Osteoblast (primary cell): Measurements from ENCODE around the gene FBXO7. TPM values are rescaled to one million over a fixed set of nuclear protein-coding genes. Genes with fewer than 3 reads are reported as not detected.

Experiments used
- DNase-seq: peaks from one replicate; pipeline ENCODE4 v3.0.0; 2011; ENCODE audit warnings: low spot score, mixed read lengths; ENCODE audit not compliant: insufficient read length; ENCODE audit errors: missing footprints
- H2AFZ ChIP-seq: 2 replicates; pipeline ENCODE4 v1.6.0; 2011; ENCODE audit warnings: mild to moderate bottlenecking, low read length
- H3K27ac ChIP-seq: 2 replicates; pipeline ENCODE4 v1.5.1; 2011; ENCODE audit warnings: mild to moderate bottlenecking, low read depth, low read length, moderate library complexity
- H3K27me3 ChIP-seq: 2 replicates; pipeline ENCODE4 v1.6.0; 2012; ENCODE audit warnings: mild to moderate bottlenecking, control low read depth, inconsistent platforms, low read length, moderate library complexity; ENCODE audit not compliant: insufficient read depth
- H3K36me3 ChIP-seq: 2 replicates; pipeline ENCODE4 v1.5.1; 2011; ENCODE audit warnings: mild to moderate bottlenecking, low read length, control low read depth, moderate library complexity; ENCODE audit not compliant: insufficient read depth
- H3K4me1 ChIP-seq: 2 replicates; pipeline ENCODE4 v1.5.1; 2011; ENCODE audit warnings: mild to moderate bottlenecking, low read length, control low read depth, moderate library complexity; ENCODE audit not compliant: insufficient read depth
- H3K4me2 ChIP-seq: 2 replicates; pipeline ENCODE4 v1.6.0; 2011; ENCODE audit warnings: mild to moderate bottlenecking, low read length; ENCODE audit not compliant: insufficient read depth
- H3K4me3 ChIP-seq: fragments of 200-600 bp; sonication (generic); 3 replicates; pipeline ENCODE4 v1.5.1; 2012; ENCODE audit warnings: mild to moderate bottlenecking, low read length, inconsistent platforms; ENCODE audit not compliant: insufficient read depth
- H3K79me2 ChIP-seq: 2 replicates; pipeline ENCODE4 v1.6.0; 2012; ENCODE audit warnings: mild to moderate bottlenecking, low read length, control low read depth, inconsistent platforms; ENCODE audit not compliant: insufficient read depth
- H3K9me3 ChIP-seq: 2 replicates; pipeline ENCODE4 v1.5.1; 2011; ENCODE audit warnings: low read depth, low read length, control low read depth
- H4K20me1 ChIP-seq: 2 replicates; pipeline ENCODE4 v1.6.0; 2012; ENCODE audit warnings: mild to moderate bottlenecking, low read length, control low read depth; ENCODE audit not compliant: insufficient read depth
- CTCF ChIP-seq: IDR thresholded peaks from 2 replicates; pipeline ENCODE4 v1.5.1; 2011; ENCODE audit warnings: mild to moderate bottlenecking, low read depth, low read length, moderate library complexity; ENCODE audit errors: extremely low read depth
- total RNA-seq: library from RNA; depleted of rRNA; stranded (reverse); fragments of >200 nt; gene quantifications from 2 replicates; pipeline ENCODE4 v1.2.3, GENCODE V29; 2012

The FBXO7 gene
- total RNA-seq, 1 donor = 80.0 TPM

DNA sequence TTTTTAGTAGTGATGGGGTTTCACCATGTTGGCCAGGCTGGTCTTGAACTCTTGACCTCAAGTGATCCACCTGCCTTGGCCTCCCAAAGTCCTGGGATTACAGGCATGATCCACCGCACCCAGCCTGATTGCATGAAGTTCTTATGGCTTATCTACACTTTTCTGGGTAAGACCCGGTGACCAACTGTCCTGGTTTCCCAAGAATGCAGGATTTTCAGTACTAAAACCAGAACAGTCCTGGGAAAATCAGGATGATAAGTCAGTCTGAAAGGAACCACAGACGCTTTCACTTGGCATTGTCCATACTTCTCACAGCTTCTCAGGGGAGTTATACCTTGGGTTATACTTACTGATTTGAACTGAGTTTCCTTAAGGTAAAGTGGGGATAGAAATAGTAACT lies 8.9 kb upstream of the FBXO7 start:
- DNase-seq = no peak
- no peaks in the 10 kb centered on the region for H4K20me1 ChIP-seq
- H3K4me3 ChIP-seq = no peak overlapping the region
- no peaks in the 10 kb centered on the region for H3K36me3 ChIP-seq
- H3K79me2 ChIP-seq = no peaks in the 10 kb centered on the region
- H3K27me3 ChIP-seq = peaks cover 28% of the 10 kb centered on the region
- TF ChIP-seq CTCF = no peak
- H3K9me3 ChIP-seq = no peaks in the 10 kb centered on the region
- H2AFZ ChIP-seq = no peak overlapping the region
- H3K4me1 ChIP-seq = peaks cover 9% of the 10 kb centered on the region
- no peak overlapping the region for H3K27ac ChIP-seq
- no peak overlapping the region for H3K4me2 ChIP-seq

GRCh38 chr22:32466496-32466895 lies 8.1 kb upstream of the FBXO7 start:
- no peak for TF ChIP-seq CTCF
- no peak overlapping the region for H3K27ac ChIP-seq
- no peaks in the 10 kb centered on the region for H3K9me3 ChIP-seq
- H3K4me3 ChIP-seq = no peak overlapping the region
- no peaks in the 10 kb centered on the region for H4K20me1 ChIP-seq
- no peak for DNase-seq
- peaks cover 9% of the 10 kb centered on the region for H3K4me1 ChIP-seq
- no peaks in the 10 kb centered on the region for H3K36me3 ChIP-seq
- no peak overlapping the region for H3K4me2 ChIP-seq
- H3K27me3 ChIP-seq = peaks cover 28% of the 10 kb centered on the region
- no peak overlapping the region for H2AFZ ChIP-seq
- H3K79me2 ChIP-seq = no peaks in the 10 kb centered on the region

DNA sequence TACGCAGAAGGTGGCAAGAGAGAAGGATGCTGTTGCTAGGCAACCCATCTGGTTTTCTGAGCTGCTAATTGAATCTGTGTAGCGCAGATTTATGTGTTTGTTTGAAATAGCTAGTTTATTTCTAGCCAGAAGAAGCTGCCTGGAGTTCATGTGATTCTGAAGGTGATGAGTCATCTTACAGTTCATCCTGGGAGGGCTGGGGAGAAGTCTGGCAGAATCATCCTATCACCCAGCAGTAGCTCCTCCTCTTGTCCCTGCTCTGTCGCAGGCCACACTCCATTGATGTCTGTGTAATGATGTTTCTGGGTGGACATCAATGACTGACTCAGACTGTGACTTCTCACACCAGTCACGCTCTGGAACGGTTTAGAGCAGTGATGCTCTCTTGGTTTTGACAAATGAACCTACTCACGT lies 4.8 kb upstream of the FBXO7 start:
- Histone ChIP-seq H3K79me2 (peaks cover 7% of the 10 kb centered on the region), H3K36me3 (no peaks in the 10 kb centered on the region), H3K4me1 (peaks cover 16% of the 10 kb centered on the region), H3K4me2 (peak overlapping the region; percentile 18), H3K4me3 (no peak overlapping the region), H3K27ac (no peak overlapping the region), H2AFZ (peak overlapping the region; percentile 32), H3K9me3 (no peaks in the 10 kb centered on the region), H3K27me3 (peaks cover 9% of the 10 kb centered on the region), H4K20me1 (no peaks in the 10 kb centered on the region)
- no peak for TF ChIP-seq CTCF
- DNase-seq = peak; percentile 91

DNA sequence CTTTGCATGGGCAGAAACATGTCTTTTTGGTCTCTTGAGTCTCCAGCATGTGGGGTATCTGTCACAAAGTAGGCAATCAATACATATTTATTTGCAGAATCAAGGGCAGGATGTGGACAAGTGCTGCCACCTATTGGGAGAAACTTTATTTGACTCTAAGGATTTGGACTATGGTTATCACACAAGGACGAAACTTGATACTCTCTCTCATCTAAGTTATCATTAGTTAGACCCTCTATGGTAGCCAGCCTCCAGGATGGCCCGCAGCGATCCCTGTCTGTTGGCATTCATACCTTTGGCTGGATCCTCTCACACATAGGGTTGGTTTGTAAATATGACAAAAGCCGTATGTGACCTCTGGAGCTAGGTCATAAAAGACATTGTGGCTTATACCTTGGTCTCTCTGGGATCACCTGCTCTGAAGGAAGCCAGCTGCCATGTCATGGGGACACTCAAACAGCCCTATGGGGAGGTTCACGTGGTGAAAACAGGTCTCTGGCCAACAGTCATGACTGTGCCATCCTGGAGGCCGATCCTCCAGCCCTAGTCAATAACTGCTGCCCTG lies 1.1 kb upstream of the FBXO7 start:
- peak overlapping the region; percentile 87 for H3K4me3 ChIP-seq
- peak; percentile 78 for DNase-seq
- H3K4me1 ChIP-seq = peaks cover 31% of the 10 kb centered on the region
- peak overlapping the region; percentile 95 for H2AFZ ChIP-seq
- H4K20me1 ChIP-seq = peaks cover 26% of the 10 kb centered on the region
- peaks cover 41% of the 10 kb centered on the region for H3K79me2 ChIP-seq
- H3K36me3 ChIP-seq = no peaks in the 10 kb centered on the region
- peak; percentile 74 for TF ChIP-seq CTCF
- H3K27ac ChIP-seq = peak overlapping the region; percentile 76
- H3K4me2 ChIP-seq = peak overlapping the region; percentile 98
- H3K27me3 ChIP-seq = no peaks in the 10 kb centered on the region
- no peaks in the 10 kb centered on the region for H3K9me3 ChIP-seq
